ENCODE results near the gene NPDC1.

GRCh38 chr9:137045294-137046087, 486 bp downstream of the NPDC1 start:
- no peak for TF ChIP-seq CTCF (IDR thresholded peaks at IDR 0.05)
- no peak for TF ChIP-seq POLR2A (IDR thresholded peaks at IDR 0.05)
